SK-N-MC (cell line): ENCODE results near the gene PRDM10.

Experiments used
- EZH2 ChIP-seq: fragments of 200-600 bp; sonication (generic); IDR thresholded peaks from one replicate; pipeline ENCODE4 v1.6.1; 2017; ENCODE audit warnings: antibody characterized with exemption
- POLR2AphosphoS5 ChIP-seq: IDR thresholded peaks from 2 replicates; pipeline ENCODE4 v1.6.1; 2012; ENCODE audit warnings: mild to moderate bottlenecking, low read depth, low read length, borderline replicate concordance

- TF ChIP-seq EZH2 (no peak), POLR2AphosphoS5 (no peak)
These were observed 29.6 kb downstream of the PRDM10 start for GRCh38 chr11:129973068-129973467.
